Lower leg skin (tissue), 4 donors: ENCODE data around the gene NIBAN1. TPM values are rescaled to one million over a fixed set of nuclear protein-coding genes. Genes with fewer than 3 reads are reported as not detected.

Source experiments
- DNase-seq, 2 donors: peaks; one replicate each; pipeline ENCODE4 v3.0.0-alpha.2; 2019; ENCODE audit warnings: low spot score in 2 of 2
- H3K4me3 ChIP-seq: fragments of 200-600 bp; sonication (generic); 2 replicates; pipeline ENCODE4 v1.5.1; 2017; ENCODE audit warnings: mild to moderate bottlenecking, low read depth; ENCODE audit not compliant: poor library complexity, severe bottlenecking
- POLR2A ChIP-seq, 2 donors: fragments of 450-650 bp; IDR thresholded peaks; one replicate each; pipeline ENCODE4 v1.6.1; 2016 to 2017; ENCODE audit warnings: antibody characterized with exemption in 2 of 2, mild to moderate bottlenecking in 1 of 2, moderate library complexity in 1 of 2
- WGBS, 2 donors: methylation state at CpG; one replicate each; pipeline ENCODE4 v1.1.5; 2018; 5-methylcytosine and 5-hydroxymethylcytosine counted together
- intact Hi-C: fragments of 100-400 bp; cut with DNase I; formaldehyde crosslinking; loops from one replicate; pipeline ENCODE4 v1.15.0; 2023; ENCODE audit warnings: low total_unique reads
- total RNA-seq, 4 donors: library from RNA; depleted of rRNA; stranded (reverse); fragments of >200 nt; gene quantifications; one replicate each; pipeline ENCODE4 v1.1.0, GENCODE V29; 2016
- TF ChIP-seq, protein P1 (sequence below), 3 donors: fragments of 450-650 bp; IDR thresholded peaks; one replicate each; pipeline ENCODE4 v1.5.1; 2016; ENCODE audit warnings: antibody characterized with exemption in 3 of 3, mild to moderate bottlenecking in 3 of 3, moderate library complexity in 2 of 3

Gene NIBAN1
- total RNA-seq, 4 donors from 2014 or later: 8.2 to 27.9 (median 13.6) TPM

DNA sequence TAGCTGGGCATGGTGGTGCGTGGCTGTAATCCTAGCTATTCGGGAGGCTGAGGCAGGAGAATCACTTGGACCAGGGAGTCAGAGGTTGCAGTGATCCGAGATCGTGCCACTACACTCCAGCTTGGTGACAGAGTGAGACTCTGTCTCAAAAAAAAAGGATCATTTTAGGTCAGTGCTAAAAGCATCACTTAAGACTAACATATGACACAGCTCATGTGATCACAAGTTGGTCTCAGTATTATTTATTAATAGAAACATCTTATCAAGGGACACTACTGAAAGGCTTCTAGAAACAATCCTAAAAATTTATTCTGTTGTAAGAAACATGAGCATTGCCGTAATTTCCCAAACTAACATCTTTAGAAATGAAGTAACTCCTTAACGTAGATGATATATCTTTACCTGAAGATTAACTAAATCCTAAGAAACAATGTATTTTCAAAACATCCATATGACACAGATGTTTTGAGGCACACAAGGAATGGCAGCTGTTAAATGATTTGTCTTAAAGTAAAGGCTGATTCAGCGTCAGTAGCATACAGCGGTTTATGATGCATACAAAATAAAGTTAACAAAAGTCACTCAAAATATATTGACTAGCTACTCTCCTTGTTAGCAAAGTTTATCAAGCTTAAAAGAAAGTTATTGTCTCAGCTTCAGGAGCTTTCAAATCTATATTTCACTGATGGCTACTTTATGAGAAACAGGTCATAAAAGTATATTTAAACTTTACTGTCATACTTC is 2.6 kb downstream of the NIBAN1 start:
- TF ChIP-seq, protein P1, sequence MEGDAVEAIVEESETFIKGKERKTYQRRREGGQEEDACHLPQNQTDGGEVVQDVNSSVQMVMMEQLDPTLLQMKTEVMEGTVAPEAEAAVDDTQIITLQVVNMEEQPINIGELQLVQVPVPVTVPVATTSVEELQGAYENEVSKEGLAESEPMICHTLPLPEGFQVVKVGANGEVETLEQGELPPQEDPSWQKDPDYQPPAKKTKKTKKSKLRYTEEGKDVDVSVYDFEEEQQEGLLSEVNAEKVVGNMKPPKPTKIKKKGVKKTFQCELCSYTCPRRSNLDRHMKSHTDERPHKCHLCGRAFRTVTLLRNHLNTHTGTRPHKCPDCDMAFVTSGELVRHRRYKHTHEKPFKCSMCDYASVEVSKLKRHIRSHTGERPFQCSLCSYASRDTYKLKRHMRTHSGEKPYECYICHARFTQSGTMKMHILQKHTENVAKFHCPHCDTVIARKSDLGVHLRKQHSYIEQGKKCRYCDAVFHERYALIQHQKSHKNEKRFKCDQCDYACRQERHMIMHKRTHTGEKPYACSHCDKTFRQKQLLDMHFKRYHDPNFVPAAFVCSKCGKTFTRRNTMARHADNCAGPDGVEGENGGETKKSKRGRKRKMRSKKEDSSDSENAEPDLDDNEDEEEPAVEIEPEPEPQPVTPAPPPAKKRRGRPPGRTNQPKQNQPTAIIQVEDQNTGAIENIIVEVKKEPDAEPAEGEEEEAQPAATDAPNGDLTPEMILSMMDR (IDR thresholded peaks at IDR 0.05): no peak
- TF ChIP-seq POLR2A (IDR thresholded peaks at IDR 0.05): no peak

DNA sequence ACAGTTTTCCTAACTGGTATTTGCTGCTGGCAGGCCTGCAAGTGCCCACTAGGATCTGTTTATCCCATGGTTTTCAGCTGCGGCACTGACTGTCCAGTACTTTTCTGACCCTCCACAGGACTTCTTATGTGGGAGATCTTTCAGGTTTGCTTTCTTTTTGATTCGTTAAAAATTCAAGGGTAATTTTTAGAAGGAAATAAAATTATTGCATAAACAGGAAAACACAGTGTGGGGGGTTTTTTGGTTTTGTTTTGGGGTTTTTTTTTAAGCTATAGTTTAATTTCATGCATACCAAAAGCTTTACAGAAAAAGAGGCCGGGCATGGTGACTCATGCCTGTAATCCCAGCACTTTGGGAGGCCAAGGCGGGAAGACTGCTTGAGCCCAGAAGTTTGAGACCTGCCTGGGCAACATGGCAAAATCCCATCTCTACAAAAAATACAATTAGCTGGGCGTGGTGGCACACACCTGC is 3.6 kb downstream of the NIBAN1 start:
- WGBS, 2 donors: 50 to 53% methylated on average over 5 of the region's 5 CpGs
- intact Hi-C loops: no loop called here
- no peak for DNase-seq
- no peak overlapping the region for H3K4me3 ChIP-seq
- TF ChIP-seq, protein P1 (IDR thresholded peaks at IDR 0.05): no peak
- no peak for TF ChIP-seq POLR2A (IDR thresholded peaks at IDR 0.05)

More for the DNA sequence above, 2.6 kb downstream of the NIBAN1 start:
- intact Hi-C loops: no loop called here
- 87% methylated on average over 8 of the region's 8 CpGs for WGBS, 2 donors
- no peak for DNase-seq
- no peak overlapping the region for H3K4me3 ChIP-seq

- WGBS, 2 donors: 78 to 83% methylated on average over 2 of the region's 2 CpGs
- H3K4me3 ChIP-seq: no peak overlapping the region
- TF ChIP-seq POLR2A (IDR thresholded peaks at IDR 0.05): no peak
- TF ChIP-seq, protein P1 (IDR thresholded peaks at IDR 0.05): no peak
- intact Hi-C loops: no loop called here
- DNase-seq: no peak
Measured at GRCh38 chr1:184966989-184967388, 7.3 kb downstream of the NIBAN1 start.

DNA sequence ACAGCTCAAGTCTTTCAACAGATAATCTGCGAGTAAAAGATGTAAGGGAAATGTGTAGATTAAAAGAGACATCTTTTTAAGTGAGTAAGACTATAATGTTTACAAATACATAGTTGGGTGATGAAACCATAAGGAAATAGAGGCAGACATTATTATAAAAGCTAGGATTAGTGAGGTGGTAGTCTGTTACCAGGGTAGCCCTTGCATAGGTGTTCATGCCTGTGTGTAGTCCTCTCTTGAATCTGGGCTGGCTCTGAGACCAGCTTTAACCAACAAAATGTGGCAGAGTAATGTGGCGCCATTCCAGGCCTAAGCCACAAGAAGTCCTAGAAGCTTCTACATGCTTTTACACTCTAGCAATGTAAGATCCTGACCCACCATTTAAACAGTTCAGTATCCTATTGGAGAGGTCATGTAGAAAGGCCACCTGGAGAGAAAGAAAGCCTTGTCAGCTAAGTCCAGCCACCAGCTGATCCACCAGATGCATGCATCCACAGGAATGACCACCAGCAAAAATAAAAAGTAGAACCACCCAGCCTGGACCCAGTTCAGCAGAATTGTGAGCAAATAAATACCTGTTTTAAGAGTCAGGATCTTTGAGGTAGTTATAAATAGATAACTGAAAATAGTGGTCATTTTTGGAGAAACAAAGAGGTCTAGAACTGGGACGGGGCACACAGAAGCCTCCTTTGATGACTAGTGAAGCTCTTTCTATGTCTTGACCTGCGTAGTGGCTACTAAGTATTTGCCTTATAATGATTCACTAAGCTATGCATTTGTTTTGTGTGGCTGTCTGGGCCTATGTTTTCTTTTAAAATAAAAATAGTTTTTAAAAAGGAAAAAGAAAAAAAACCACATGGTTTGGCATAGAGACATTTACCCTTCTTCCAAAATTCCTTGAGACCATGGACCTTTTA is 8.1 kb downstream of the NIBAN1 start:
- 78% methylated on average over 4 of the region's 4 CpGs for WGBS, 2 donors
- intact Hi-C loops: no loop called here

GRCh38 chr1:184965439-184965838 is 8.9 kb downstream of the NIBAN1 start:
- 94 to 97% methylated on average over 8 of the region's 8 CpGs for WGBS, 2 donors
- TF ChIP-seq, protein P1 (IDR thresholded peaks at IDR 0.05): no peak
- no peak for TF ChIP-seq POLR2A (IDR thresholded peaks at IDR 0.05)
- DNase-seq: no peak
- H3K4me3 ChIP-seq: no peak overlapping the region
- intact Hi-C loops: no loop called here

More for the DNA sequence above, 8.1 kb downstream of the NIBAN1 start:
- TF ChIP-seq, protein P1 (IDR thresholded peaks at IDR 0.05): no peak
- no peak for TF ChIP-seq POLR2A (IDR thresholded peaks at IDR 0.05)
- H3K4me3 ChIP-seq: no peak overlapping the region
- DNase-seq: no peak
